AG10803 (cell line): Measurements from ENCODE around the gene SLC25A23.
"Not testable (repeated sequence)": the region's sequence is repeated elsewhere in the genome, so short reads cannot be mapped to it uniquely, and the experiment has no call there.

Experiments used
- DNase-seq: peaks from one replicate; pipeline ENCODE4 v3.0.0; 2010; ENCODE audit warnings: low read depth
- H3K4me3 ChIP-seq: 2 replicates; pipeline ENCODE4 v1.5.1; 2011; ENCODE audit warnings: mild to moderate bottlenecking, low read length, control low read depth
- TF ChIP-seq, protein P1 (sequence below): conservative IDR thresholded peaks from 2 replicates; pipeline ENCODE4 v1.5.1; 2011; ENCODE audit warnings: mild to moderate bottlenecking, low read length, control low read depth, inconsistent platforms

Gene SLC25A23

DNA sequence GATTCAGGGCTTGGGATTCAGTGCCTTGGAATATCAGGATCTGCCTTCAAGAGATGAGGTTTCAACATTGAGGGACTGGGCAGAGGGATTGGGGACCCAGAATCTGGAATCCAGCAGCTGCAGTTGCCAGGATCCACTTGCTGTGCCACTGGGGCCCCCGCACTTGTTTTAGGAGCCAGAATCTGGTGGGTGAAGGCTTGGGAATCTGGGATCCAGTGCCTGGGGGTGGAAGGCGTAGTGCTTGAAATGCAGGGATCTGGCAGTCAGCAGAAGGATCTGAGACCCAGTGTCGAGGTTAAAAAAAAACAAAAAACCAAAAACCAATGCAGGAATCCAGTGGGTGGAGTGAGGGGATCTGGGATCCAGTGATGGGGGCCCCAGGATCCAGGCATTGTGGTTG, 18.7 kb downstream of the SLC25A23 start:
- no peak overlapping the region for H3K4me3 ChIP-seq
- no peak for DNase-seq
- TF ChIP-seq, protein P1, sequence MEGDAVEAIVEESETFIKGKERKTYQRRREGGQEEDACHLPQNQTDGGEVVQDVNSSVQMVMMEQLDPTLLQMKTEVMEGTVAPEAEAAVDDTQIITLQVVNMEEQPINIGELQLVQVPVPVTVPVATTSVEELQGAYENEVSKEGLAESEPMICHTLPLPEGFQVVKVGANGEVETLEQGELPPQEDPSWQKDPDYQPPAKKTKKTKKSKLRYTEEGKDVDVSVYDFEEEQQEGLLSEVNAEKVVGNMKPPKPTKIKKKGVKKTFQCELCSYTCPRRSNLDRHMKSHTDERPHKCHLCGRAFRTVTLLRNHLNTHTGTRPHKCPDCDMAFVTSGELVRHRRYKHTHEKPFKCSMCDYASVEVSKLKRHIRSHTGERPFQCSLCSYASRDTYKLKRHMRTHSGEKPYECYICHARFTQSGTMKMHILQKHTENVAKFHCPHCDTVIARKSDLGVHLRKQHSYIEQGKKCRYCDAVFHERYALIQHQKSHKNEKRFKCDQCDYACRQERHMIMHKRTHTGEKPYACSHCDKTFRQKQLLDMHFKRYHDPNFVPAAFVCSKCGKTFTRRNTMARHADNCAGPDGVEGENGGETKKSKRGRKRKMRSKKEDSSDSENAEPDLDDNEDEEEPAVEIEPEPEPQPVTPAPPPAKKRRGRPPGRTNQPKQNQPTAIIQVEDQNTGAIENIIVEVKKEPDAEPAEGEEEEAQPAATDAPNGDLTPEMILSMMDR: no peak

DNA sequence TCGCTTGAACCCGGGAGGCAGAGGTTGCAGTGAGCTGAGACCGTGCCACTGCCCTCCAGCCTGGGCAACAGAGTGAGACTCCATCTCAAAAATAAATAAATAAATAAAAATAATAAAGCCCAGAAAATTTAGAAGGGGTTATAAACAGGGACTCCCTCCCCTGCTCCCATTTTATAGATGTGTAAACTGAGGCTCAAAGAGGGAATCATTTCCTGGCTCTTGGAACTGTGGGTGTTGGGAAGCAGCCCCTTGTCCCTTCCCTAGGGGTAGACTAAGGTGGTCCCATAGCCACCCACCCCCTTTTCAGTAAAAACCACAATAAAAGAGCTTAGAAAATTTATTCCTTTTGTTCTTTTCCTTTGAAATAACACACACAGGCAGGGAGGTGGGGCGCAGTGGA, 19.8 kb downstream of the SLC25A23 start:
- H3K4me3 ChIP-seq: no peak overlapping the region
- TF ChIP-seq, protein P1: no peak
- no peak for DNase-seq

DNA sequence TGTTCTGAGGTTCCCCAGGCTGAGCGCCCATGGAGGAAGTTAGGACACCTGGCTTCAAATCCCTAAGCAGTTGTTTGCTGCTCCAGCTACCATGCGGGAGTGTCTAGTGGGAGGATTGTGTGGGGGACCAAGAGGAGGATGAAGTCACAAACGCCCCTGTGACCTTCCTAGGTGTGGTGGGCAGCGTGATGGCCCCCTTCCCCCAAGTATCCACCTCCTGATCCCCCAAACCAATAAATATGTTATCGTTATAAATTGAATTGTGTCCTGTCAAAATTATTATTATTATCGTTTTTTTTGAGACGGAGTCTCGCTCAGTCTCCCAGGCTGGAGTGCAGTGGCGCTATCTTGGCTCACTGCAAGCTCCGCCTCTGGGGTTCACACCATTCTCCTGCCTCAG, 25.9 kb downstream of the SLC25A23 start, which contains the start of gene SLC25A41:
SLC25A41 (minus strand) TSS at position 101 of the 400 bp plus-strand sequence; CDS start at position 31, 70 bp downstream.
- TF ChIP-seq, protein P1: no peak
- H3K4me3 ChIP-seq: no peak within 1 kb of the TSS
- DNase-seq: no peak

DNA sequence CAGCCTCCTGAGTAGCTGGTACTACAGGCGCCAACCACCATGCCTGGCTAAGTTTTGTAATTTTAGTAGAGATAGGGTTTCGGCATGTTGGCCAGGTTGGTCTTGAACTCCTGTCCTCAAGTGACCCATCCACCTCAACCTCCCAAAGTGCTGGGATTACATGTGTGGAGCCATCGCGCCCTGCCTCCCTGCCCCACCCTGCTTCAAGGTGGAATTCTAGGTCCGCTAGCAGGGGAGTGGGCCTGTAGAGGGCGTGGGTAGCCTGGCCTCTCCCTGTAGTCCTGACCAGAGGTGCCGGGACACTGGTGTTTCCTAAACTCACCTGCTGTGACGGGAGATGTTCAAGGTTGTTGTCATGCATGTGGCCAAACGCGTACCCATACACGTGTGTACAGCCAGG, 26.4 kb downstream of the SLC25A23 start:
- DNase-seq: no peak
- TF ChIP-seq, protein P1: no peak
- no peak overlapping the region for H3K4me3 ChIP-seq

DNA sequence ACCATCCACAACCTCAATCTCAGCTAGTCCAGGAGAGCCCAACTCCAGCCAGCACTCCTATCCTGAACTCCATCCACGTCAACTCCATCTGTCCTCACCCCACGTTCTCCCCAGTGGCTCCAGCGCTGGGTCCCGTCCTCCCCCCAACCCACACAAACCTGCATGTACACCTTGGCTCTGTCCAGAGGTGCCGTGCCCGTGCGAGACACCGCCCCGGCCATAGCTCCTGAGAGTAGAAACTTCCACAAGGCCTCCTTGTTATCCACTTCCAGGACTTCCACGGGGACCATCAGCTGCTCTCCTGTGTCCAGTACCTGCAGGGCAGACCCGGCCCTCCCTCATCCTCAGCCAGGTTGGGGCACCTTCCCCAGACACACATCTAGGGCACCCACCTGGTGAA, 27.7 kb downstream of the SLC25A23 start:
- TF ChIP-seq, protein P1: no peak
- no peak overlapping the region for H3K4me3 ChIP-seq
- no peak for DNase-seq

DNA sequence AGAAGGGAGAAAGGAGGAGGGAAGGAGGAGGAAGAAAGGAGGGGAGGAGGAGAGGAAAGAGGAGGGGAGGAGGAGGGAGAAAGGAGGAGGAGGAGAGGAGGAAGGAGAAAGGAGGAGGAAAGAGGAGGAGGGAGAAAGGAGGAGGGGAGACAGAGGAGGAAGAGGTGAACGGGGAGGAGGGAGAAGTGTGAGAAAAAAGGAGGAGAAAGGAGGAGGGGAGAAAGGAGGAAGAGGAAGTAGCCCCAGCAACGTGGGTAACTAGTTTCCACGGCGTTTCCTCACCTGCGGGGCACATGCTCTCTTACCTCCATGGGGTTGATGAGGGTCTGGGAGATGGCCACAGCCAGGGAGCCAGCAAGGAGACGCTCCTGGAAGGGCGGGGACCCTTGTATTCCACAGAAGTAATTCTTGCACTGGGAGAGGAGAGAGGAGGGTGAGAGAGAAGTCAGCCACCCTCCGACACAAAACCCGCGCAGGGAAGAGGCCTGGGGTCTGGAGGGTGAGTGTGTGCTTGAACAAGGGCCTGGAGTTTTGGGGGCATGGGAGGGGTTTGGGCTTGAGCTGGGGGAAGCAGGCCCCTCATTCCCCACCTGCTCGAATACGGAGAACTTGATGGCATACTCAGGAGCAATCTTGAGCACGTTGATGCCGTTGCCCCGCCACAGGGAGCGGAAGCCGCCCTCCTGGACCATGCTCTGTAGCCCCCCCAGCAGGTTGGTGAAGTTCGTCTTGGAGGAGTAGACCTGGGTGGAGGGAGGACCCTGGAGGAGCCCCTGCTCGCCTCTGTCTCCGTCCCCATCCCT, 30.0 kb downstream of the SLC25A23 start:
- TF ChIP-seq, protein P1: no peak
- DNase-seq: no peak
- H3K4me3 ChIP-seq: no peak overlapping the region

DNA sequence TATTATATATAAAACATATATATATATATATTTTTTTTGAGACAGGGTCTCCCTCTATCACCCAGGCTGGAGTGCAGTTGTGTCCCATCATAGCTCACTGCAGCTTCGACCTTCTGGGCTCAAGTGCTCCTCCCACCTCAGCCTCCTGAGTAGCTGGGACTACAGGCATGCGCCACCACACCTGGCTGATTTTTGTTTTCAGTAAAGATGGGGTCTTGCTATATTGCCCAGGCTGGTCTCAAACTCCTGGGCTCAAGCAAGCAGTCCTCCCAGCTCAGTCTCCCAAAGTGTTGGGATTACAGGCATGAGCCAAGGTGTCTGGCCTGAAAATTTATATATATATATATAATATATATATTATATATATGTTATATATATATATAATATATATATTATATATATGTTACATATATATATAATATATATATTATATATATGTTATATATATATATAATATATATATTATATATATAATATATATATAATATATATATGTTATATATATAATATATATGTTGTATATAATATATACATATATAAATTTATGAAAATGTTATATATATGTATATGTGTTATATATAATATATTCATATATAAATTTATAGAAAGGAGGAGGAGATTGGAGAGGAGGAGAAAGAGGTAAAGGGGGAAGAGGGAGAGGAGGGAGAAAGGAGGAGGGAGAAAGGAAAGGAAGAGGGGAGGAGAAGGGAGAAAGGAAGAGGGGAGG, 30.7 kb downstream of the SLC25A23 start:
- H3K4me3 ChIP-seq, DNase-seq: not testable (repeated sequence)
